ENCODE results near the gene TECPR2.

TECPR2 gene

GRCh38 chr14:102503641-102504327, 141.0 kb downstream of the TECPR2 start:
- Histone ChIP-seq H3K36me3 (ENCODE audit: control insufficient read depth in 2 of 2, insufficient read depth in 2 of 2, low read length in 2 of 2) (peaks cover 3 to 11% of the 10 kb centered on the region in 2 donors), H3K27me3 (ENCODE audit: control insufficient read depth in 1 of 2, insufficient read depth in 2 of 2, low read length in 2 of 2) (no peaks in the 10 kb centered on the region), H3K9ac (ENCODE audit: low read length in 2 of 2) (no peak overlapping the region), H3K27ac (ENCODE audit: low read length) (no peak overlapping the region), H3K4me1 (ENCODE audit: control insufficient read depth, insufficient read depth, low read length) (peaks cover 16% of the 10 kb centered on the region), H3K4me3 (ENCODE audit: low read length in 2 of 2) (no peak overlapping the region), H3K9me3 (ENCODE audit: control insufficient read depth in 2 of 2, low read length in 2 of 2) (no peaks in the 10 kb centered on the region)

- no peaks in the 10 kb centered on the region for H3K27me3 ChIP-seq (ENCODE audit: control insufficient read depth in 1 of 2, insufficient read depth in 2 of 2, low read length in 2 of 2)
- no peak overlapping the region for H3K4me3 ChIP-seq (ENCODE audit: low read length in 2 of 2)
- H3K4me1 ChIP-seq (ENCODE audit: control insufficient read depth, insufficient read depth, low read length): peaks cover 20% of the 10 kb centered on the region
- no peak overlapping the region for H3K9ac ChIP-seq (ENCODE audit: low read length in 2 of 2)
- H3K36me3 ChIP-seq (ENCODE audit: control insufficient read depth in 2 of 2, insufficient read depth in 2 of 2, low read length in 2 of 2): peaks cover 0 to 8% of the 10 kb centered on the region in 2 donors
- H3K27ac ChIP-seq (ENCODE audit: low read length): no peak overlapping the region
- no peaks in the 10 kb centered on the region for H3K9me3 ChIP-seq (ENCODE audit: control insufficient read depth in 2 of 2, low read length in 2 of 2)
Measured at GRCh38 chr14:102504328-102504999, 141.7 kb downstream of the TECPR2 start.

DNA sequence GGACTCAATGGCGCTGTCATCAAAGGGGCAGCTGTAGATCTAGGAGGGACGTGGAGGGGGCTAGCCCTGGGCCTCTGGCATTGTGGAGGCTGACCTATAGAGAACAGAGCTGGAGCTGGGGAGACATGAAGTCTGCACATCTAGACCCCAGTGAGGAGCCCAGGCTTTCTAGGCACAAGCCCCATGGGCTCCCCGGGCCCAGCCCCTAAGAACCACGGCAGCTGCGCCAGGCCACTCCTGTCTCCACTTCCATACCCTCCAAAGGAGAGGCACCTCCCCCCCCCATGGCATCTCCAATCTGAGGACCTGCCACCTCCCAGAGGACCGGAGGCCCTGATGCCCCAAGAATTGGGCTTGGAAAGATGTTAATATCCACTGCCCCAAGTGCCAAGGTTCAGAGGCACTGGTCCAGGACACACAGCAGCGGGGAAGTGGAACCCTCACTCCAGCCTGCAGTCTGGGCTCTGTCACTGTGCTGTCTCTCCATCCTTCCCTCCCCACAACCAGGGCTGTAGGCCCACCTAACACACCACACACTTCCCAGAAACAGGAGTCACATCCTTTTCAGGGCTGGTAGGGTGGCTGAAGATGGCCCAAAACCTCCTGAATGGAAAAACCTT, 142.4 kb downstream of the TECPR2 start:
- Histone ChIP-seq H3K9me3 (ENCODE audit: control insufficient read depth in 2 of 2, low read length in 2 of 2) (no peaks in the 10 kb centered on the region), H3K27ac (ENCODE audit: low read length) (no peak overlapping the region), H3K4me1 (ENCODE audit: control insufficient read depth, insufficient read depth, low read length) (peaks cover 22% of the 10 kb centered on the region), H3K4me3 (ENCODE audit: low read length in 2 of 2) (no peak overlapping the region), H3K36me3 (ENCODE audit: control insufficient read depth in 2 of 2, insufficient read depth in 2 of 2, low read length in 2 of 2) (peaks cover 0 to 8% of the 10 kb centered on the region in 2 donors), H3K27me3 (ENCODE audit: control insufficient read depth in 1 of 2, insufficient read depth in 2 of 2, low read length in 2 of 2) (no peaks in the 10 kb centered on the region), H3K9ac (ENCODE audit: low read length in 2 of 2) (no peak overlapping the region)

DNA sequence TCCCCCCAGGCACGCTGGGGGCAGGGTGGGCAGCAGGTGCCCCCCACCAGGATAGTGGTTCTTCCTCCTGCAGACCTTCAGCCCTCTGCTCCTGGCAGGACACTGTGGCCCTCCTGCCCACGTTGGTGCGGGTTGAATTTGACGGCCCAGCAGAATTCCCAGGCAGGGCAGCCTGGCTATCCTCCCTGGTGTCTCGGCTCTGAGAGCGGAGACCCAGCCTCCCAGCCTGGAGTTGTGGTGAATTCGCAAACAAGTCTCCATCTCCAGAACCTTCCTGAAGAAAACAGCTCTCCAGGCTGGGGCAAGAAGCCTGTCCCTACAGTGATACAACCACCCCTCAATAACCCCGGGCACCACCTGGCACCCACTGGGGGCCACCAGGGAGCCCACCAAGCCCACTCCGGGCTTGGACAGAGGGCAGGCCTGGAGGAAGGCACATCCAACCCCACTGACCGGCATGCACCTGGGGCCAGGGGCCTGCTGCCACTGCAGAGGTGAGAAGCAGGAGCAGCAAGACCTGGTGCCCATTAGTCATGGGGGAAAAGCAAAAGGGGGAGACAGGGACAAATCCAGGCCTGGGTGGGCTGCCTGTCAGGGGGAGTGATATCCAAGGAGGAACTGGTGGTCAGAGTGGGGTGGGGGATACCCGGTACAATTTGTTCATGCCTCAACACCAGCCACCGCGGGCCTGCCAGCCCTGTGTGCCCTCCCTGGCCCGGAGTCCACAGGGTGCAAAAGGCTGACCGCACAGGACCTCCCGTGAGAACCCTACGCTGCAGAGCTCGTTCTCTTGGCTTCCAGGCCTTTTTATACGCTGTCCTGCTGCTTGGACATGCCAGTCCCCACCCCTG, 143.3 kb downstream of the TECPR2 start:
- Histone ChIP-seq H3K9ac (ENCODE audit: low read length in 2 of 2) (no peak overlapping the region), H3K36me3 (ENCODE audit: control insufficient read depth in 2 of 2, insufficient read depth in 2 of 2, low read length in 2 of 2) (peaks cover 0 to 6% of the 10 kb centered on the region in 2 donors), H3K4me1 (ENCODE audit: control insufficient read depth, insufficient read depth, low read length) (peaks cover 21% of the 10 kb centered on the region), H3K27ac (ENCODE audit: low read length) (peak overlapping the region; percentile 11), H3K27me3 (ENCODE audit: control insufficient read depth in 1 of 2, insufficient read depth in 2 of 2, low read length in 2 of 2) (no peaks in the 10 kb centered on the region), H3K4me3 (ENCODE audit: low read length in 2 of 2) (no peak overlapping the region), H3K9me3 (ENCODE audit: control insufficient read depth in 2 of 2, low read length in 2 of 2) (no peaks in the 10 kb centered on the region)

GRCh38 chr14:102506626-102506925, 143.8 kb downstream of the TECPR2 start:
- no peaks in the 10 kb centered on the region for H3K9me3 ChIP-seq (ENCODE audit: control insufficient read depth in 2 of 2, low read length in 2 of 2)
- H3K4me1 ChIP-seq (ENCODE audit: control insufficient read depth, insufficient read depth, low read length): peaks cover 21% of the 10 kb centered on the region
- no peak overlapping the region for H3K27ac ChIP-seq (ENCODE audit: low read length)
- no peaks in the 10 kb centered on the region for H3K27me3 ChIP-seq (ENCODE audit: control insufficient read depth in 1 of 2, insufficient read depth in 2 of 2, low read length in 2 of 2)
- H3K9ac ChIP-seq (ENCODE audit: low read length in 2 of 2): no peak overlapping the region
- H3K36me3 ChIP-seq (ENCODE audit: control insufficient read depth in 2 of 2, insufficient read depth in 2 of 2, low read length in 2 of 2): peaks cover 0 to 6% of the 10 kb centered on the region in 2 donors
- no peak overlapping the region for H3K4me3 ChIP-seq (ENCODE audit: low read length in 2 of 2)

- H3K36me3 ChIP-seq (ENCODE audit: control insufficient read depth in 2 of 2, insufficient read depth in 2 of 2, low read length in 2 of 2): peaks cover 0 to 6% of the 10 kb centered on the region in 2 donors
Measured at GRCh38 chr14:102507081-102507856, 144.5 kb downstream of the TECPR2 start.

GRCh38 chr14:102507857-102508312, 145.1 kb downstream of the TECPR2 start:
- Histone ChIP-seq H3K27ac (ENCODE audit: low read length) (peak overlapping the region; percentile 89), H3K27me3 (ENCODE audit: control insufficient read depth in 1 of 2, insufficient read depth in 2 of 2, low read length in 2 of 2) (no peaks in the 10 kb centered on the region), H3K4me3 (ENCODE audit: low read length in 2 of 2) (no peak overlapping the region), H3K4me1 (ENCODE audit: control insufficient read depth, insufficient read depth, low read length) (peaks cover 21% of the 10 kb centered on the region), H3K36me3 (ENCODE audit: control insufficient read depth in 2 of 2, insufficient read depth in 2 of 2, low read length in 2 of 2) (peaks cover 0 to 6% of the 10 kb centered on the region in 2 donors), H3K9ac (ENCODE audit: low read length in 2 of 2) (no peak overlapping the region), H3K9me3 (ENCODE audit: control insufficient read depth in 2 of 2, low read length in 2 of 2) (no peaks in the 10 kb centered on the region)

More at GRCh38 chr14:102507081-102507856, 144.5 kb downstream of the TECPR2 start:
- no peaks in the 10 kb centered on the region for H3K9me3 ChIP-seq (ENCODE audit: control insufficient read depth in 2 of 2, low read length in 2 of 2)
- no peak overlapping the region for H3K4me3 ChIP-seq (ENCODE audit: low read length in 2 of 2)
- H3K27ac ChIP-seq (ENCODE audit: low read length): no peak overlapping the region
- H3K27me3 ChIP-seq (ENCODE audit: control insufficient read depth in 1 of 2, insufficient read depth in 2 of 2, low read length in 2 of 2): no peaks in the 10 kb centered on the region
- peaks cover 21% of the 10 kb centered on the region for H3K4me1 ChIP-seq (ENCODE audit: control insufficient read depth, insufficient read depth, low read length)
- H3K9ac ChIP-seq (ENCODE audit: low read length in 2 of 2): no peak overlapping the region

DNA sequence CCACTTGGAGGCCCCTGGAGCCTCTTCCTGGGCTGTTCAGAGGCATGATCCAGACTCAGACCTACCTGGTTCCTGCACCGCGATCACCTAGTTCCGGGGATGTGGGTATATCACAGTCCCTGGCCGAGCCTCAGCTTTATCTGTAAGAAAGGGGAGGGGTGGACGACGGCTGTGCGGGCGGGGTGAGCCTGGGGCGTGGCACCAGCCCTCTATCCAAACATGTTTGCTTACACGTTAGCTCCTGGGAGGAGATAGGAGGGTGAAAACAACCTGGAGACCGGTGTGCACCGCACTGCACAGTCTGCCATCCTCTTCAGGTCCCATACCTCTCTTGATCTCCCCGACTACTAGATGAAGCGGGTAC, 145.7 kb downstream of the TECPR2 start:
- H3K36me3 ChIP-seq (ENCODE audit: control insufficient read depth in 2 of 2, insufficient read depth in 2 of 2, low read length in 2 of 2): peaks cover 0 to 6% of the 10 kb centered on the region in 2 donors
- H3K27ac ChIP-seq (ENCODE audit: low read length): peak overlapping the region; percentile 89
- H3K9ac ChIP-seq (ENCODE audit: low read length in 2 of 2): peak overlapping the region; percentile 87 to 90
- no peaks in the 10 kb centered on the region for H3K9me3 ChIP-seq (ENCODE audit: control insufficient read depth in 2 of 2, low read length in 2 of 2)
- peaks cover 21% of the 10 kb centered on the region for H3K4me1 ChIP-seq (ENCODE audit: control insufficient read depth, insufficient read depth, low read length)
- no peaks in the 10 kb centered on the region for H3K27me3 ChIP-seq (ENCODE audit: control insufficient read depth in 1 of 2, insufficient read depth in 2 of 2, low read length in 2 of 2)
- peak overlapping the region; percentile 54 to 77 for H3K4me3 ChIP-seq (ENCODE audit: low read length in 2 of 2)

GRCh38 chr14:102508774-102509745, 146.3 kb downstream of the TECPR2 start:
- Histone ChIP-seq H3K36me3 (ENCODE audit: control insufficient read depth in 2 of 2, insufficient read depth in 2 of 2, low read length in 2 of 2) (peaks cover 0 to 6% of the 10 kb centered on the region in 2 donors), H3K9ac (ENCODE audit: low read length in 2 of 2) (peak overlapping the region; percentile 87 to 90), H3K27me3 (ENCODE audit: control insufficient read depth in 1 of 2, insufficient read depth in 2 of 2, low read length in 2 of 2) (no peaks in the 10 kb centered on the region), H3K4me3 (ENCODE audit: low read length in 2 of 2) (peak overlapping the region; percentile 54 to 77), H3K4me1 (ENCODE audit: control insufficient read depth, insufficient read depth, low read length) (peaks cover 21% of the 10 kb centered on the region), H3K27ac (ENCODE audit: low read length) (peak overlapping the region; percentile 89), H3K9me3 (ENCODE audit: control insufficient read depth in 2 of 2, low read length in 2 of 2) (no peaks in the 10 kb centered on the region)

All from stomach smooth muscle (tissue), 2 donors.